ENCODE results near the gene PSMF1.

DNA sequence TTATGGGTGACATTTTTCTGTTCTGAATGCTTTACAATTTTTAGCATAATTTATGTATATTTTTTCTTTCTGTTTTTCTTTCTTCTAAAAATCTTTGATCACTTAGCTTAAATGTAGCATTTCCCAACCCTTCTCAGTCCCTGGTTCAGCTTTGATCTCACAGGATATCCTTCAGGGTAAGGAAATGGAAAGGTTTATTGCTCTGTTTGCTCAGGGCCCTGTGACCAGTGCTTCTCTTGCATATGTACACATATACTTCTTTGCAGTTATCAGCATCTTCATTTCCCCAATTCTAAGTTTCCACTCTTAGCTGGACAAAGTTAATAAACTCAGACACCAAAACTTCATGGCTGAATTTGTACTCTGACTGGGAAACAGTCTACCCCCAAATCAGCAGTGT lies 35.8 kb downstream of the PSMF1 start:
- TF ChIP-seq EZH2 (IDR thresholded peaks at IDR 0.05; ENCODE audit: borderline replicate concordance, low read length) = no peak
- TF ChIP-seq, protein P1, sequence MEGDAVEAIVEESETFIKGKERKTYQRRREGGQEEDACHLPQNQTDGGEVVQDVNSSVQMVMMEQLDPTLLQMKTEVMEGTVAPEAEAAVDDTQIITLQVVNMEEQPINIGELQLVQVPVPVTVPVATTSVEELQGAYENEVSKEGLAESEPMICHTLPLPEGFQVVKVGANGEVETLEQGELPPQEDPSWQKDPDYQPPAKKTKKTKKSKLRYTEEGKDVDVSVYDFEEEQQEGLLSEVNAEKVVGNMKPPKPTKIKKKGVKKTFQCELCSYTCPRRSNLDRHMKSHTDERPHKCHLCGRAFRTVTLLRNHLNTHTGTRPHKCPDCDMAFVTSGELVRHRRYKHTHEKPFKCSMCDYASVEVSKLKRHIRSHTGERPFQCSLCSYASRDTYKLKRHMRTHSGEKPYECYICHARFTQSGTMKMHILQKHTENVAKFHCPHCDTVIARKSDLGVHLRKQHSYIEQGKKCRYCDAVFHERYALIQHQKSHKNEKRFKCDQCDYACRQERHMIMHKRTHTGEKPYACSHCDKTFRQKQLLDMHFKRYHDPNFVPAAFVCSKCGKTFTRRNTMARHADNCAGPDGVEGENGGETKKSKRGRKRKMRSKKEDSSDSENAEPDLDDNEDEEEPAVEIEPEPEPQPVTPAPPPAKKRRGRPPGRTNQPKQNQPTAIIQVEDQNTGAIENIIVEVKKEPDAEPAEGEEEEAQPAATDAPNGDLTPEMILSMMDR (IDR thresholded peaks at IDR 0.05; ENCODE audit: low read length) = no peak

Measured in OCI-LY1 (cell line).